GM12873 (cell line): ENCODE results near the gene MSL1.
A peak's percentile ranks its signal among the peaks of the same experiment; 100 is the strongest.

Experiments
- TF ChIP-seq, protein P1 (sequence below): IDR thresholded peaks from 2 replicates; pipeline ENCODE4 v1.5.1; 2012; ENCODE audit warnings: low read depth, mild to moderate bottlenecking, moderate library complexity, low read length, control low read depth; ENCODE audit not compliant: insufficient read depth; ENCODE audit errors: missing control alignments

The MSL1 gene

DNA sequence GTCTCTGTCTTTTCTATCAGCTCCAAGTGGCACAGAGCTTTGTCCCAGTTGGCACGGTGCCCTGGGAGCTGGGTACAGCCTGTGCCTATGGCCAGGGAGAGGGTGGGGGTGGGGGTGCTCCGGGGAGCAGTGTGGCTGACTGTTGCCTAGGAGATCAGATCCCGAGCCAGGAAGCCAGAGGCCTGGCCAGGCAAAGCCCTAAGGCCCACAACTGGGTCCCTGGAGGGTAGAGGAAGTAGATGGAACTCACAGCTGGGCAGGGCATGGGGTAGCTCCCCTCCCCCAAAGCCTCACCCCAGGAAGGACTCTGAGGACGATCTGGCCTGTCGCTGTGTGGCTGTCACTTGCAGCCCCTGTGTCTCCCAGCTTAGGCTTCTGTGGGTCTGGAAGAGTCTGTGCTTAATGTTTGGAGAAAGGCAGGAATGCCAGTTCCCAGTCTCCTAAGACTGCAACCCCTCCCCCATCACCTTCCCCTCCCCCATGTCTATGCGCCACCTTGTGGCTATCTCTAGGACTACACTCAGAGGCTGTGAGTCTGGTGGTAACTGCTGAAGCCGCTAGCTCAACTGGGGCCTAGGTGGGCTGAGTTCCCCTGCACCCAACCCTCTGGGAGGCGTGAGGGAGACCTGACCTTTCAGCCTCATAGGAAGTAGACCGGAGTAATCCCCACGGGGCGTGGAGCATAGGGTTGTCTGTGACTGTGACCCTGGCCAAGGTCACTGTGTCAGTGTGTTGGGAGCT lies 46.4 kb upstream of the MSL1 start:
- TF ChIP-seq, protein P1, sequence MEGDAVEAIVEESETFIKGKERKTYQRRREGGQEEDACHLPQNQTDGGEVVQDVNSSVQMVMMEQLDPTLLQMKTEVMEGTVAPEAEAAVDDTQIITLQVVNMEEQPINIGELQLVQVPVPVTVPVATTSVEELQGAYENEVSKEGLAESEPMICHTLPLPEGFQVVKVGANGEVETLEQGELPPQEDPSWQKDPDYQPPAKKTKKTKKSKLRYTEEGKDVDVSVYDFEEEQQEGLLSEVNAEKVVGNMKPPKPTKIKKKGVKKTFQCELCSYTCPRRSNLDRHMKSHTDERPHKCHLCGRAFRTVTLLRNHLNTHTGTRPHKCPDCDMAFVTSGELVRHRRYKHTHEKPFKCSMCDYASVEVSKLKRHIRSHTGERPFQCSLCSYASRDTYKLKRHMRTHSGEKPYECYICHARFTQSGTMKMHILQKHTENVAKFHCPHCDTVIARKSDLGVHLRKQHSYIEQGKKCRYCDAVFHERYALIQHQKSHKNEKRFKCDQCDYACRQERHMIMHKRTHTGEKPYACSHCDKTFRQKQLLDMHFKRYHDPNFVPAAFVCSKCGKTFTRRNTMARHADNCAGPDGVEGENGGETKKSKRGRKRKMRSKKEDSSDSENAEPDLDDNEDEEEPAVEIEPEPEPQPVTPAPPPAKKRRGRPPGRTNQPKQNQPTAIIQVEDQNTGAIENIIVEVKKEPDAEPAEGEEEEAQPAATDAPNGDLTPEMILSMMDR, result peak; percentile 95

DNA sequence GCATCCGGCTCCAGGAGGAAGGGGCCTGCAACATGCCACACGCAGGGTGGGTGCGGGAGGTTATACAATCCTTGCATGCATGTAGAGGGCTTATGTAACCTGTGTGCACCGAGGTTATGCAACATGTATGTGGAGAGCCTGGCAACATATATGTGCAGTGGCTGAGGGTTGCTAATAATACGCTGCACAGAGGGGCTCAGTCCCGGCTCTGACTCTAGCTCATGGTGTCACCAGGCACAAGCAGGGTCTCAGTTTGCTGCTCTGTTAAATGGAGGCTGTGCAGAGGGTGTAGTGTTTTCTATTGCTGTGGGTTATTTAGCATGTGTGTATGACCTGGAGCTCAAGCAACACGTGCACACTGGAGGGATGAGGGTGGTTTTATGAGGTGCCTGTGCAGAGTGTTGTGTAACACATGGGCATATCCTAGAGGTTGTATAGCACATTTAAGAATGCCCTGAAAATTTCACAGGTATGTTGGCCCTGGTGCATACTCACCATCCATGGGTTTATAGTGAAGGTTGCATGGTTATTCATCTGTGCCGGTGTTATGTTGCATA lies 45.8 kb upstream of the MSL1 start:
- TF ChIP-seq, protein P1, result no peak

DNA sequence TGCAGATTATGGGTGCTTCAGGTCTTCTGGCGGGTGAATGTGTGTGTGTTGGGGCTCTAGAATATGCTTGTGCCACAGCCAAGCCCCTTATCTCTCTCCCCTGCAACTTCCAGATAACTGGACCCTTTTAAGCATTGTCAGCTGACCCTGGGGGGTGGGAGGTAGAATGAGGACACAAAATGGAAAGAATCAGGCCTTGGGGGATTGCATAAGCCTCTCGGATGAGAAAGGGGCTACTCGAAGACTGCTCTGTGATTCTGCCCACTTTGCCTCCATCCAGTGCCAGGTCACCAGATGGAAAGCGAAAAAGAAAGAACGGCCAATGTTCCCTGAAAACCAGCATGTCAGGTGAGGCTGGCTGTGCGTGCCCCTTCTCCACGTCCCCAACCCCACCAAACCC lies 45.2 kb upstream of the MSL1 start:
- TF ChIP-seq, protein P1, result no peak

DNA sequence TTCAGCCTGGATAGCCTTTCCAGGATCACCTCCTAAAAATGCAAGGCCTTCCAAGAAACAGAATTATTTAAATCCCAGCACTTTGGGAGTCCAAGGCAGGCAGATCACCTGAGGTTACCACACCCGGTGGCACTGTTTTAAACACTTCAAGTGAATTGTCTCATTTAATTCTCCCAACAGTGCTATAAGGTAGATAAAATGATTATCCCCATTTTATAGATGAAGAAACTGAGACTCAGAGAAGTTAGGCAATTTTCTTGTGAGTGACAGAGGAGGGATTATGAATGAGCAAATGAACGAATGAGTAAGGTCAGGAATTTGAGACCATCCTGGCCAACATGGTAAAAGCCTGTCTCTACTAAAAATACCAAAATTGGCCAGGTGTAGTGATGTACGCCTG lies 42.2 kb upstream of the MSL1 start:
- TF ChIP-seq, protein P1, result no peak

DNA sequence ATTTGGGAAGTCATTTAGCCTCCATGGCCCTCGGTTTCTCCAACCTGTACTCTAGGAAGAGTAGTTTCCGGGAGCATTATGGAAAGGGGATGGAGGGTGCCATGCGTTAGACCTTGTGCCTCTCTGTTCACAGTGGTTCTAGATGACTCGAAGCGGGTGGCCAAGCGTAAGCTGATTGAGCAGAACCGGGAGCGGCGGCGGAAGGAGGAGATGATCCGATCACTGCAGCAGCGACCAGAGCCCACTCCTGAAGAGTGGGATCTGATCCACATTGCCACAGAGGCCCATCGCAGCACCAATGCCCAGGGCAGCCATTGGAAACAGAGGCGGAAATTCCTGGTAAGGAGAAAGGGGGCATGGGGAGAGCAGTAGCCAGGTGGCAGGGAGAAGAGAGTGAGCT lies 37.3 kb upstream of the MSL1 start:
- TF ChIP-seq, protein P1, result no peak

DNA sequence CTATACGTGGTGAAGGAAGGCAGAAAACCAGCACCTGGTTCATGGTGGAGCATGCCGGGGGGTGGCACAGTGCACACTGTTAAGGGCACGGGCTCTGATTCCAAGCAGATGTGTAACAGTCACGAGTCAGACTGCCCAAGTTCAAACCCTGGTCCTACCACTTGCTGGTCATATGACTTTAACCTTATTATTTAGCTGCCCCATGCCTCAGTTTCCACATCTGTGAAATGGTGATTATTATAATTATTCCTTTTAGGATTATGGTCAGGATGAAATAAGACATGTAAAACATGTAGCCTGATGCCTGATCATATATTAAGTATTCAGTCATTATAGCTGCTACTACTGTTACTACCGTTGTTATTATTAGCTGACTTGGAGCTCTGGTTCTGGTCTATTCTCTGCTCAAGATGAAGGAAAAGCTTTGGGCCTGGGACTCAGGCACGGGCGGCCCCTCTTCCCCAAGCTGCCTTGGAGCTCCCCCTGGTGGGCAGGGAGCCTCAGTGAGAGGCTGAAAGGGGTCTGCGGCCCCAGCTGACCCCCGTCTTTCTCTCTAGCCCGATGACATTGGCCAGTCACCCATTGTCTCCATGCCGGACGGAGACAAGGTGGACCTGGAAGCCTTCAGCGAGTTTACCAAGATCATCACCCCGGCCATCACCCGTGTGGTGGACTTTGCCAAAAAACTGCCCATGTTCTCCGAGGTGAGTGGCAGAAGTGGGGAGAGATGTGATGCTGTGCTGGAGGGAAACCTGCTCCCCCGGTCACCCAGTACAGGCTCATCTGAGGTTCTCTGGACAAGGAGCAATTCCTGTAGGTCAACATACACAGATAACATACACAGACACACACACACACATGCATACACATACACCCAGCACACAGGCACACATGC lies 35.4 kb upstream of the MSL1 start:
- TF ChIP-seq, protein P1, result peak; percentile 88
